HG02763 (cell line): ENCODE data around the gene DCST2.

Experiments
- ATAC-seq: cut with Tn5 transposase; IDR thresholded peaks from one replicate; pipeline ENCODE4 v1.9.1; 2021; ENCODE audit warnings: mild to moderate bottlenecking, moderate library complexity; ENCODE audit not compliant: unreplicated experiment

DCST2 gene

DNA sequence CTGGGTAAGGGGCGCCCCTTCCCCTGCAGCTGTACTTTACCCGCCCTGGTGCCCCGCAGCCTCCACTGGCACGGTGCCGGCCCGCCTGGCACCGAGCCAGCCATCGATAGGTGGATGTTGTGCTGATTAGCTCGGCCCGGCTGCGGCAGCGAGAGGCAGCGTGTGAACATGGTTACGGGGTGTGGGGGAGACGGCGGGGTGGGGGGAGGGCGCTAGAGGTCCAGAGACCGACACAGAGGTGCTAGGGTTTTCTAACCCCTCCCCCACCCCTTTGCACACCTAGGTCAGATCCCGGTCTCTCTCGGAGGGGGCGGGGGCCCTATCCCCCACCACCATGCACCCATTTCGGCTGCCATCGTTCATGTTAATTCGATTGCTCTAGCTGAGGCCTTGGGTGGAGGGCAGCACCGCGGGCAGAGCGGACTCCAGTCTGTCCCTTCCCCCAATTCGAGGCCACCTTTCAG lies 36.6 kb upstream of the DCST2 start:
- ATAC-seq: no peak

DNA sequence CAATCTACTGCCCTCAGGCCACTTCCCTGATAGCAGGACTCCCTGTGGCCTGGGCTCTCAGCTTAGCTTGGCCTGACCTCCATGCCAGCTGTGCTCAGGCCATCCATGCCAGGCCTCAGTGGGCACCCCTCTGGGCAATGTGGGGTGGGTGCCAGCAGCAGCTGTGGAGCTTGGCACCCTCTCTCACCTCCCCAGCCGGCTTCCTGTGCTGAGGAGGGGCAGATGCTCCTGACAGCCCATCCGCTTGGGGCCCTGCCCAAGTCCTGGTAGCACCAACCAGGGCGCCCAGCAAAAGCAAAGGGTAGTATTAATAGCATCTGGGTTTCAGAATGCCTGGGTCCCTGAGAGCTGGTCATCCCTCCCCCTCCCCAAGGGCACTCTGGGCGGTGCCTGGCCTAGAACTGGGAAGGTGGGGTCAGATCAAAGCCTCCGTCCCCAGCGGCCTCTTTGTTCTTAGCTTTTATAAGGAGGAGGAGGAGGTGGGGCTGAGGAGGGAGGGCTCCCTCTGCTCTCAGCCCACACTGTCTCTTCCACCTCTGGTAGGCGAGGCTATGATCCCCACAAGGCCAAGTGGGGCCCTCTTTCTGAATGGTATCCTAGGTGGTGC lies 36.1 kb upstream of the DCST2 start:
- no peak for ATAC-seq

DNA sequence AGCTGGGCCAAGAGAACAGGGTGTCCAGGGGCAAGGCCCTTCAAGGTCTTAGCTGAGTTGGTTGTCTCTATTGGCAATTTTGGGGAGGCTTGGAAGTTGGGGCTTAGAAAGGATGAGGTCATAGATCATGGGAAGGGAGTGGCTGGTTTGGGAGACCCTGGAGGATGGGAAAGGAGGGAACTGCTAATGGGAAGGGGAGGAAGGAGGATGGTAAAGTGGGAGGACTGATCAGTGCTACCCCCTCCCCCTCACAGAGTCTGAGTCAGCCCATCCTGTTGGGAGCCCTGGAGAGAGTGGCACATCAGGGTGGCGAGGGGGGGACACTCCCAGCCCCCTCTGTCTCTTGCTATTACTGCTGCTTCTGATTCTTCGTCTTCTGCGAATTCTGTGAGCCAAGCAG lies 35.0 kb upstream of the DCST2 start:
- ATAC-seq: no peak

DNA sequence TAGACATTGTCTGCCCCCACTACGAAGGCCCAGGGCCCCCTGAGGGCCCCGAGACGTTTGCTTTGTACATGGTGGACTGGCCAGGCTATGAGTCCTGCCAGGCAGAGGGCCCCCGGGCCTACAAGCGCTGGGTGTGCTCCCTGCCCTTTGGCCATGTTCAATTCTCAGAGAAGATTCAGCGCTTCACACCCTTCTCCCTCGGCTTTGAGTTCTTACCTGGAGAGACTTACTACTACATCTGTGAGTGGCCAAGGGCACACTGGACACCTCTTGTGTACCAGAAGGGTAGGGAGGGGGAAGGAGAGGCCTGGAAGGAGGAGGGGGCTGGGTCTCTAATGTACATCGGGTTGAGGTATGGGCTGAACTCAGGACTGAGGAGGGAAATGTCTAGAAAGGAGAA lies 33.2 kb upstream of the DCST2 start:
- ATAC-seq: no peak

DNA sequence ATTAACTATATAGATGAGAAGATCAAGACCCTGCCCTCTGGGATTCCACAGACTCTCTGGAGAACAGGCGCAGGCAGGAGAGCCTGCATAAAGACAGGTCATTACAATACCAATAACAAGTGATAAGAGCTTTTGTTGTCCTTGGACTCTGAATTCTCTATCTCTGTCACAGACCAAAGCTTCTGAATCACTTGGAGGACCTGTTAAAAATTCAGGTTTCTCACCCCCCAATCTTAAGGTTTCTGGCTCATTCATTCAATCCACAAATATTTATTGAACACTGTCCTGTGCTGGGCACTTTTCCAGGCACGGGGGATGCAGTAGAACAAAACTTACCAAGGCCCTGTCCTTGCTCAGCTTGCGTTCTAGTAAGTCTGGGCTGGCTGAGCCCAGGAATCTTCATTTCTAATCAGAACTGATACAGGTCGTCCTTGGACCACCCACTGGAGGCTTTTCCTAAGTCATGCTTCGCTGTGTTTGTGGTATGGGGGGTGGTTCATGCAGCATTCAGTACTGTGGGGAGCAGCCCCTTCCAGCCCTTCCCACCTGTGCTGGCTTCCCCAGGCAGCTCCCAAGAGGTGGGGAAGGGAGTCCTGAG lies 31.4 kb upstream of the DCST2 start:
- no peak for ATAC-seq

DNA sequence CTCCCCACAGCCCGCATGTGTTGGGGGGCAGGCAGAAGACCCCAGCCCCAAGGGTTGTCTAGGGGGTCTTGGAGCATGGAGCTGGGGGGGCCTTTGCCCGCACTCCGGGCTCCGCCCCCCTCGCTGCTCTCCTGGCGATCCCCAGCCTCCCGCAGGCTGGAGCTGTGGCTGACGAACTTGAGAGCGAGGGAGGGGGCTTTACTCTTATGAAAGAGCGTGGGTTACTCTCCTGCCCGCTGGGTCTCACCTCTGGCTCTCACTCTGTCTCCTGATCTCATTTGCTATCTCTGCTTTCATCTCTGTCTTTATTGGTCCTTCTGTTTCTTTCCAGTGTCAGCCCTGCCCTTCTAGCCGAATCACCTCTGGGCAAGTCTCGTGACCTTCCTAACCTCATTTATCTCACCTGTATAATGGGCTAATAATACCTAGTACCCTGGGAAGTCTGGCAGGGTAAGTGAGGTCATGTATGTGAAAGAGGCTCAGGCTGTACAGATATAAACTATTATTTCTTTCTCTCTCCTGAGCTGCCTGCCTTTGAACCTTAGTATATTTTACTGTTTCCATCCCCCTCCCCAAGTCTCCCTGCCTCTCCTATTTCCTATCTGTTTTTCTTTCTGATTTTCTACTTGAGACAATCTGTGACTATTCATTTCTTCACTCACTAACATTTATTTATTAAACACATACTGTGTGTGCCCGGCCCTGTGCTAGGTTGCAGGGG lies 30.7 kb upstream of the DCST2 start:
- ATAC-seq: no peak

DNA sequence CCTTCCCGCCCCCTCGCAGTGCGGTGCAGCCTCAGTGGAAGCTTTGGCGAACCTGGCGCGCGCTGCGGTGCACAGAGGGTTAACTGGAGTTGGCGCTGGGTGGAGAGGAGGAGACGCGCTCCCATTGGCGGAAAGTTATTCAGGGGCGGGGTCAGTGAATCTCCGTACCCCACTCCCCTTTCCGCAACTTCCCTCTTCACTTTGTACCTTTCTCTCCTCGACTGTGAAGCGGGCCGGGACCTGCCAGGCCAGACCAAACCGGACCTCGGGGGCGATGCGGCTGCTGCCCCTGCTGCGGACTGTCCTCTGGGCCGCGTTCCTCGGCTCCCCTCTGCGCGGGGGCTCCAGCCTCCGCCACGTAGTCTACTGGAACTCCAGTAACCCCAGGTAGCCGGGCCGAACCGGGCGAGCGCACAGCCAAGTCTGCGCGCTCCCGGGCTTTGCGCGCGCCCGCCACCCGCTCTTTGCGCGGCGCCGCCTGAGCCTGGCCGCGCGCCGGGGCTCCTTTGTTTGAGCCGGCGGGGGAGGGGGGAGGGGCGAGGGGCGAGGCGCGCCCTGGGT lies 30.0 kb upstream of the DCST2 start, which contains the start of gene EFNA4:
Gene EFNA4 (plus strand): TSS at position 191 of the 561 bp plus-strand sequence. CDS start 84 bp downstream, at position 275.
- ATAC-seq: peak; percentile 79

DNA sequence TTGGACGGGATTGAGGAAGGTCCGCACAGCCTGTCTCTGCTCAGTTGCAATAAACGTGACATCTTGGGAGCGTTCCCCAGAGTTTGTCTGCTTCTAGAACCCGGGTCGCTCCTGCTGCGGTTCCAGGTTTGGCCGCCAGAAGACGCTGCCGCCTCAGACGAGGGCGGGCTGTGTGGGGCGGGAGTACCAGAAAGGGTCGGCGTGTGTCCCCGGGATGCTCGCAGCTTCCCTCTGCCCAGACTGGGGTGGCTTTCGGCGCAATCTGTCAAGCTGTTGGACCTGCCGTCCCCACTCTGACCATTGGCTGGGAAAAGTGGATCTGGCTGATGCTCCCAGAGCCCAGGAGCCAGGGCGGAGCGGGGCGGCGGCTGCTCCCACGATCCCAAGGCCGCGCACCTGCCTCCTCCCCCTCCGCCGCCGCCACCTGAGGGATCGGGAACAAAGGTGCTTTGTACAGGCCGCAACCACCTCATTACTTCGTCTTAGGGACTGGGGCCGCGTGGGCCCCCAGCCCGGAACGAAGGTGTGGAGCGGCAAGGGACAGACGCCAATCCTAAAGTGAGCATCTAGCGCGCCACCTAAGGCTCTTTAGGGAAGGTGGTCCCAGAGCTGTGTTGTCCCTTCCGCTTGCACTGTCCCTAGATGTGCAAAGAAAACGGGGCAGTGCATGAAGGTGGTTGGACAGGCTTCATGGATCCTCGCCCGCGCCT lies 29.3 kb upstream of the DCST2 start:
- ATAC-seq: no peak

DNA sequence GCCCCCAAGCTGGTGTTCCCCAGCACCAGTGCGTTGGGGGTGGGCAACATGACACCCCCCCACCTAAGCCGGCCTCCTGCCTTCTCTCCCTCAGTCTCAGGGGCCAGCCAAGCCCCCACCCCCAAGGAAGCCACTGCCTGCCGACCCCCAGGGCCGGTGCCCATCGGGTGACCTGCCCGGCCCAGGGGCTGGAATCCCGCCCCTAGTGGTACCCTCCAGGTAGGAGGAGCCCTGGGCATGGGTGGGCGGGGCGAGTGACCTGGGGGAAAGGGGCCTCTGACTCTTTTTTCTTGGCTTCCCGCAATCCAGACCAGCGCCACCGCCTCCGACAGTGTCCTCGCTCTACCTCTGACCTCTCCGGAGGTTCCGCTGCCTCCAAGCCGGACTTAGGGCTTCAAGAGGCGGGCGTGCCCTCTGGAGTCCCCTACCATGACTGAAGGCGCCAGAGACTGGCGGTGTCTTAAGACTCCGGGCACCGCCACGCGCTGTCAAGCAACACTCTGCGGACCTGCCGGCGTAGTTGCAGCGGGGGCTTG lies 28.6 kb upstream of the DCST2 start:
- no peak for ATAC-seq

DNA sequence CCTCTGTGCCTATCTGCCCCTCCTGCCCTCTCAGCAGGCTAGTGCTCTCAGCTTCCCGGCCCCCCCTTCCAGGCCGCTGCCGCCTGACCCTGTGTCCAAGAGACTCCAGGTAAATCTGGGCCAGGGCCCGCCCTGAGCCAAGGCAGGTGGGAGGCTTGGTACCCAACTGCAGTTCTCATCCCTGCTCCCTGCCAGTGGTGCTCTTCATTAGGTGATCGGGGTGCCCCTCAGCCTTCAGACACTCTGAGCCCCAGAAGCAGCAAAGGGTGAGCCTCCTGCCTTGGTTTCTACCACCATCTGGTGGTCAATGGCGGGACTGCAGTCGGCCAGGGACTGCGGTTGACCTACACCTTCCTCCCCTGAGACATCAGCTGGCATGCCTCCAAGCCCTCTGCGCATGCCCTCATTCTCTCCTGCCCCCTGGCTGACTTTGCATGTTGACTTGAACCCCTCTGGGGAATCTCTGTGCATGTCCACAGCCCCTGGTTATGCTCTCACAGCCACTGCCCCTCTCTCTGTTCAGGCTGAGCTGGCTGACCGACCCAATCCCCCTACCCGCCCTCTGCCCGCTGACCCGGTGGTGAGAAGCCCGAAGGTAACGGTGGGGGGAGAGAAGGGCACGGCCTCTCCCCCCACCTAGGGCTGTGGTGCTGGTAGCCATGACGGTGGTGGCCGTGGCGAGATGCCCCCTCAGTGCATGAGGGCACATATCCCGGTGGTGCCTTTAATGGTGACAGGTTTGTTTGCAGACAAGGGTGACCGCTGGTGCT lies 28.0 kb upstream of the DCST2 start:
- peak; percentile 45 for ATAC-seq

DNA sequence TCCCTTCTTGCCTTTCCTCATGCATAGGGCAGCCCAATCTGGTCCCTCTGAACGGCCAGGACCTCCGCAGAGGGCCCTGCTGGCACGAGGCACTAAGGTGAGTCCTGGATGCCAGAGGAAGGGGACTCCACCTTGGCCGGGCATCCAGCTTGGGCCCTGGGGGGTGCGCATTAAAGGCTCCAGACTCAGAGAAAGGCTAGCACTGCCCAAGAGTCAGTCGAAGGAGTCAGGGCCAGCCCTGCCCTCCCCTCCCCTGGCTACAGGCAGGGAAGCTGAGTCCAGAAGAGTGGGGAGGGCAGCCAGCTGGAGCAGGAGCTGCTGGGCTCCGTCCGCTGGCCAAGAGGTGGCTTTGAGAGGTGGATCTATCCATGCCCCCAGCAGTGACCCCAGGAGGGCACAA lies 27.2 kb upstream of the DCST2 start:
- ATAC-seq: no peak

DNA sequence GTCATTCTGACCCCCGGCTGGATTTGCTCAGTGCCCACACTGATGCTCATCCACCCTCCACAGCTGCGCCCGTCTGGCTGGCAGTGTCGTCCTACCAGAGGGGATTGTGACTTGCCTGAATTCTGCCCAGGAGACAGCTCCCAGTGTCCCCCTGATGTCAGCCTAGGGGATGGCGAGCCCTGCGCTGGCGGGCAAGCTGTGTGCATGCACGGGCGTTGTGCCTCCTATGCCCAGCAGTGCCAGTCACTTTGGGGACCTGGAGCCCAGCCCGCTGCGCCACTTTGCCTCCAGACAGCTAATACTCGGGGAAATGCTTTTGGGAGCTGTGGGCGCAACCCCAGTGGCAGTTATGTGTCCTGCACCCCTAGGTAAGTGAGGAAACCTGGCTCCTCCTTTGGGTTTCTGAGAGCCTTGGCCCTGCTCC lies 24.2 kb upstream of the DCST2 start:
- ATAC-seq: no peak

DNA sequence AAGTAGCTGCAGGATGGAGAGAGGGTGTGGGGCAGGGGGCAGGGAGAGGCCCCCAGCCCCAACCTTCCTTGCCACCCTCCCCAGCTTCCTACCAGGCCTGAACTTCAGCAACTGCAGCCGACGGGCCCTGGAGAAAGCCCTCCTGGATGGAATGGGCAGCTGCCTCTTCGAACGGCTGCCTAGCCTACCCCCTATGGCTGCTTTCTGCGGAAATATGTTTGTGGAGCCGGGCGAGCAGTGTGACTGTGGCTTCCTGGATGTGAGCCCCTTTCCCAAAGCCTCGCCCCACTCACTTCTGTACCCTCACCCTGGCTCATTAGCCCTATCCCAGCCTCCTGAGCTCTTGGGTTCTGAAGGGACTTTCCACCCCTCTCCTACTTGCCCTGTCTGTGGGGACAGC lies 23.5 kb upstream of the DCST2 start:
- no peak for ATAC-seq

DNA sequence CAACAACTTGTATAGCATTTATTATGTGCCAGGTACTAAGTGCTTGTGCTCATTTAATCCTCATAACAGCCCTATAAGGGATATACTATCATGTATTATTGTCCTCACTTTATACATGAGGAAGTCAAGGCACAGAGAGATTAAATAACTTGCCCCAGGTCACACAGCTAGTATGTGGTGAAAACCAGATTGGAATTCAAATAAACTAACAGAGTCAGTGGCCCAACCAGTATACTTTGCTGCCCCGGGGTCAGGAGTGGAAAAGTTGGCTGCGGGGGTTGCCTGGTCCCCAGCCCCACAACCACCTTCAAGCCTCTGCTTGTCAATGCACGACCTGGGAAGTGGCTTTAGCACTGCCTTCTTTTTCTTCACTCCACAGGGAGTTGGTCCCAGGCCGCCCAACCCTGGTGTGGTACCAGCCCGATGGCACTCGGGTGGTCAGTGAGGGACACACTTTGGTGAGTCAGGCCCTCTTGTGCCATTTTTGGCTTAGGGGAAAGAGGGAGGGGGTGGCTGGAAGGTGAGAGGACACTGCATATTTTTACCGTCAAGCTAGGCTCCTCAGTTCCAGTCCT lies 20.0 kb upstream of the DCST2 start:
- ATAC-seq: no peak

DNA sequence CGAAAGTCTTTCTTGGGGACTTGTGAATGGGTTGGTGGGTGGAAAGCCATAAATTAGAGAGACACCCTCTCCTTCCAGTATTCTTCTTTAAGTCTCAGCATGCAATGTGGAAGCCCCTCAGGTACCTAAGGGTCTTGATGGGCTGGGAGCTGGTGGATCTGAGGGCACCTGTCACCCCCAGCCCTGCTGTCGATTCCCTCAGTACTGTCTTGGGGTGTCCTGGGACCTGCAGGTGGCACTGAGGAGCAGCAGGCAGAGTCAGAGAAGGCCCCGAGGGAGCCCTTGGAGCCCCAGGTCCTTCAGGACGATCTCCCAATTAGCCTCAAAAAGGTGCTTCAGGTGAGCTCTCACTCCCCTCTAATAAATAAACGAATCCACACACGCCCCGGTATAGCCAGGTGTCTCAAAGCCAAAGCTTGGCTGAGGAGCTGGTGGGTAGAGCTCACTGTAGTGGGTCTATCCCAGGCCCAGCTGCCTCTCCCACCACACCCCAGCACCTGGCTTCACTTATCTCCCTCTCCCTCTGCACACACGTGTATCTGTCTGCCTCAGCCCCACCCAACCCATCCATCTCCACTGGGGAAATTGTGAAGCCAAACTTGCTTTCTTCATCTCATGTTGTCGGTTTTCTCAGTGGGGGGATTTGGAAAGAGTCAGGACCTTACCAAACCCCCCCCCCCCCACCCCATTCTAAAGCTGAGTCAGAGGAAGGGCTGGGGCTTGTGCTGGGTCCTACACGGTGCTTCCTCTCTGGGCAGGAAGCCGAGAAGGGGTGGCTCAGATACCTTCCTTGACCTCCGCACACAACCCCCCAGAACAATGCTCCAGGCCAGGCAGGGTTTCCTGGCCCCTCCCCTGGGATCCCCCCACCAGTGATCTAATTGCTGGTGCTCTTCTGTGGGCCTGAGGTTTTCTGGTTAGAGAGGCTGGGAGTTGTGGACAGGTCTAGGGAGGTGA lies 19.1 kb upstream of the DCST2 start:
- no peak for ATAC-seq

DNA sequence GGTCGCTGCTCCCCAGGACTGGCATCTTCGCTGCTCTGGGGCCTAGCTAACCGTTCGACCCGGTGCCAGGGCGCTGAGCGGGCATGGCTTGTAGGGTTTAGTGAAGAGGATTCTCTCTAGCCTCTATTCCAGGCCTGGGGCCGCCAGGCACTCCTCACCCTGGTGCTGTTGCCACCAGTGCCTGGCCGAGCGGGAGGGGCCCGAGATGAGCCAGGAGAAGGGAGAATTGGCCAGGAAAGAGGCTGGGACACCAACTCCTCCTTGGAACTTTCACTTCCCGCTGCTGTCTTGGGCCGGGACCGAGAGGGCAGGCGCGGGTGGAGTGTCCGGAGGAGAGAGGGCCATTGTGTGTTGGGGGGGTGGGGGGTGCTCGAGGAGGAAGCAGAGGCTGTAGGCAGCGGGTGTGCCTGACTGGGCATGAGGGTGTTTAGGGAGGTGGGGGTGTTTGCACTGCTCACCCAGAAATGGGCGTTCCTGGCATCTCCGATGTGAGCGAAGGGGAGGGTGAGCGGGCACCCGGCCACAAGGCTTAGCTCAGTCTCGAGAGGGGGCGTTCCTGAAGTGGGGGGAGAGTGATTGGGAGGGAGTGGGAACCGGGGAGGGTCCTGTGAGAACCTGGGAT lies 18.3 kb upstream of the DCST2 start:
- peak; percentile 8 for ATAC-seq

DNA sequence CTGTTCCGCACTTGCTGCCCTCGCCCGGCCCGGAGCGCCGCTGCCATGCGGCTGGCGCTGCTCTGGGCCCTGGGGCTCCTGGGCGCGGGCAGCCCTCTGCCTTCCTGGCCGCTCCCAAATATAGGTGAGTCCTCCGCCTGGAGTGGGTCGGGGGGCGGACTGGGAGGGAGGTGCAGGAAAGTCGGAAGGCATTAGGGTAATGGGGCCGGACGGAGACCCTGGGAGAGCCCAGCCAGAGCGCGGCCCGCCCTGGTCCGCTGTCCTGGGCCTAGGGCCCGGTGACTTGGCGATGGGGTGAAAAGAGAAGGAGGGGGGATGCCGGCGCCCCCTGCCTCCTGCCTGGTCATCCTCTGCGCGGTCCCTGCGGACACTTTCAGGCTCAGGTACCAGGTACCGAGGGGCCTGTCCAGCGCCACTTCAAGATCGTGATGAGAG lies 17.8 kb upstream of the DCST2 start:
- ATAC-seq: no peak
